Ovary (tissue), 9 donors: ENCODE measurements around the gene SYNPO2. TPM values are rescaled to one million over a fixed set of nuclear protein-coding genes. Genes with fewer than 3 reads are reported as not detected.

ENCODE experiments used
- DNase-seq, 5 donors: peaks; one replicate each; pipeline ENCODE4 v3.0.0-alpha.2; 2019 to 2020
- H3K27ac ChIP-seq, 2 donors: fragments of 200-600 bp; one replicate each; pipeline versions ENCODE4 v1.5.1 to v1.8.0; 2019 to 2022
- H3K27me3 ChIP-seq: fragments of 200-600 bp; one replicate; pipeline ENCODE4 v1.8.0; 2022
- H3K36me3 ChIP-seq: fragments of 200-600 bp; sonication (generic); one replicate; pipeline ENCODE4 v1.5.1; 2019
- H3K4me1 ChIP-seq: one replicate; pipeline ENCODE4 v1.8.1; 2013; ENCODE audit warnings: mild to moderate bottlenecking, moderate library complexity; ENCODE audit not compliant: insufficient read depth
- H3K4me3 ChIP-seq: fragments of 200-600 bp; sonication (generic); one replicate; pipeline ENCODE4 v1.5.1; 2017
- H3K9me3 ChIP-seq, 2 donors: fragments of 200-600 bp in 1 of 2; sonication (generic) in 1 of 2; one replicate each; pipeline versions ENCODE4 v1.5.1 to v1.8.1; 2013 to 2019; ENCODE audit warnings: mild to moderate bottlenecking in 1 of 2, moderate library complexity in 1 of 2
- EP300 ChIP-seq: sonication (generic); formaldehyde crosslinking; IDR thresholded peaks from one replicate; pipeline ENCODE4 v1.6.1; 2017; ENCODE audit warnings: antibody characterized with exemption
- POLR2A ChIP-seq: fragments of 450-650 bp; IDR thresholded peaks from one replicate; pipeline ENCODE4 v1.6.1; 2017; ENCODE audit warnings: antibody characterized with exemption, mild to moderate bottlenecking, moderate library complexity
- WGBS, 3 donors: extraction: QIAGEN DNeasy Blood & Tissue Kit in 1 of 3; methylation state at CpG; one replicate each; pipeline versions ENCODE4 v1.1.5 to v1.1.7; 2013 to 2017; 5-methylcytosine and 5-hydroxymethylcytosine counted together
- intact Hi-C, 4 donors: fragments of 100-400 bp; cut with DNase I; formaldehyde crosslinking; loops; one replicate each; pipeline versions ENCODE4 v1.11.0 to v1.15.1; 2022 to 2023
- polyA plus RNA-seq, 2 donors: library from polyadenylated mRNA; stranded (reverse); fragments of 200-250 nt in 1 of 2; fragments of 350-450 nt in 1 of 2; fragmentation: Illumina TruSeq in 1 of 2; extraction: RNeasy Lipid Tissue Mini Kit (QIAGEN cat#74804) in 1 of 2; gene quantifications; one replicate each; pipeline ENCODE4 v1.2.3, GENCODE V29; 2013 to 2014
- total RNA-seq, 7 donors: library from RNA; depleted of rRNA in 2 of 7; stranded (reverse); fragments of >200 nt in 2 of 7; fragmentation: NEBNext Ultra II Directional in 3 of 7; extraction: Animal tissue kit (Norgen Biotek cat#: 25700) in 3 of 7; gene quantifications; one replicate each; pipeline versions ENCODE4 v1.1.0 to v1.2.4, GENCODE V29; 2016 to 2023
- TF ChIP-seq, protein P1 (sequence below), 3 donors: fragments of 450-650 bp in 2 of 3; fragments of 200-600 bp in 1 of 3; IDR thresholded peaks; one replicate each; pipeline versions ENCODE4 v1.5.1 to v1.8.0; 2016 to 2022; ENCODE audit warnings: antibody characterized with exemption in 3 of 3, mild to moderate bottlenecking in 1 of 3
- donor health status: DM: no; HTN: no; CAD: no; lungs with moderate emphysema.
- donor health status: DM: no; HTN: no; CAD: no.
- donor health status: Bipolar disorder and iron deficiency.
- donor health status: DM: yes; HTN: yes; CAD: no.
- donor health status: DM: no; HTN: no; CAD: no.
- donor health status: DM: yes; HTN: yes; CAD: no.

Gene SYNPO2
- total and polyA plus RNA-seq, 9 donors: 54.8 to 265 (median 121) TPM

DNA sequence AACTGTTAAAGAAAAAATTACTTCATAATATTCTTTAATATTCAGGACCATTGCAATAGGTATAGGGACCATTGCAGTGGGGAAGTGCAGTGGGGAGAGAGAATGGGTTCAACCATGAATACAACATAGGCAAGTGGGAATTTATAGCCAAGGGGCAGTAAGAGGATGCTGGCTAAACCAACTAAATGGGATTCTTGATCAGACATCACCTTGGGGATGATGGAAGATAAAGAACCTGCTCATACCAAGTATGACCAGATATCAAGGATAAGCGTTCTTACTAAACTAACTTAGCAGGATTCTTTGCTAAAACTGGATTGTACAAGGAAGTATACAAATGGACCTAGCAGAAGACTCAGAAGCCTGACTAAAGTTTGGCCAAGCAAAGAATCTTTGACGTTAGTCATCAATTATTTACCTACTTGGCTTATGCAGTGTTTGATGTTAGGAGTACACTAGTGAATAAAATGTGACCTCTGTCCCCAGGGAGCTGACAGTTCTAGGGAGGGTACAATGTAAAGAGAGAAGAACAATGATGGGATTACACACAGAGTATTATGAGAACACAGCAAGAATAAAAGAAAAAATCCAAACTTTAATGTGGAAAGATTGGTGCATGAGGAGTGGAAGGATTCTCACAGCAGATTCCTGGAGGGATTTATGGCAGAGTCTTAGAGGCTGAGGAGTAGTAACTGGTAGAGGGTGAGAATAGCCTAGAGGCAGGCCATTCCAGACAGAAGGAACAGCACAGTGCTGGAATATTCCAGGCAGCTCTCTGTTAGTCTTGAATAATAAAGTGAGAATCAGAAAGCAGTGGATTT lies 192.3 kb downstream of the SYNPO2 start:
- Histone ChIP-seq H3K4me1 (no peaks in the 10 kb centered on the region), H3K36me3 (no peaks in the 10 kb centered on the region), H3K4me3 (no peak overlapping the region), H3K27me3 (no peaks in the 10 kb centered on the region), H3K27ac (no peak overlapping the region), H3K9me3 (no peaks in the 10 kb centered on the region)
- intact Hi-C loops: no loop called here
- WGBS, 3 donors: 72 to 80% (median 79%) methylated on average over 2 of the region's 2 CpGs
- TF ChIP-seq POLR2A (no peak), EP300 (no peak)
- TF ChIP-seq, protein P1, sequence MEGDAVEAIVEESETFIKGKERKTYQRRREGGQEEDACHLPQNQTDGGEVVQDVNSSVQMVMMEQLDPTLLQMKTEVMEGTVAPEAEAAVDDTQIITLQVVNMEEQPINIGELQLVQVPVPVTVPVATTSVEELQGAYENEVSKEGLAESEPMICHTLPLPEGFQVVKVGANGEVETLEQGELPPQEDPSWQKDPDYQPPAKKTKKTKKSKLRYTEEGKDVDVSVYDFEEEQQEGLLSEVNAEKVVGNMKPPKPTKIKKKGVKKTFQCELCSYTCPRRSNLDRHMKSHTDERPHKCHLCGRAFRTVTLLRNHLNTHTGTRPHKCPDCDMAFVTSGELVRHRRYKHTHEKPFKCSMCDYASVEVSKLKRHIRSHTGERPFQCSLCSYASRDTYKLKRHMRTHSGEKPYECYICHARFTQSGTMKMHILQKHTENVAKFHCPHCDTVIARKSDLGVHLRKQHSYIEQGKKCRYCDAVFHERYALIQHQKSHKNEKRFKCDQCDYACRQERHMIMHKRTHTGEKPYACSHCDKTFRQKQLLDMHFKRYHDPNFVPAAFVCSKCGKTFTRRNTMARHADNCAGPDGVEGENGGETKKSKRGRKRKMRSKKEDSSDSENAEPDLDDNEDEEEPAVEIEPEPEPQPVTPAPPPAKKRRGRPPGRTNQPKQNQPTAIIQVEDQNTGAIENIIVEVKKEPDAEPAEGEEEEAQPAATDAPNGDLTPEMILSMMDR (IDR thresholded peaks at IDR 0.05): no peak
- DNase-seq: no peak

DNA sequence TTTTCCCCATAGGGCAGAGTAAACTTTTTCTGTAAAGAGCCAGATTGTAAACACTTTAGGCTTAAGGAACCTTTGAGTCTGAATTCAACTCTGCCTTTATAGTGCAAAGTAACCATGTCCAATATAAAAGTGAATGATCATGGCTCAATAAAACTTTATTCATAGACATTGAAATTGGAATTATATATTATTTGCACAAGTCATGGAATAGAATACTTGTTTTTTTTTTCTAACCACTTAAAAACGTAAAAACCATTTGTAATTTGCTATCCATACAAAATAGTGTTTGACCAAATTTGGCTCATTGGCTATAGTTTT lies 192.8 kb downstream of the SYNPO2 start:
- Histone ChIP-seq H3K4me3 (no peak overlapping the region), H3K4me1 (no peaks in the 10 kb centered on the region), H3K9me3 (no peaks in the 10 kb centered on the region), H3K27me3 (no peaks in the 10 kb centered on the region), H3K27ac (no peak overlapping the region), H3K36me3 (no peaks in the 10 kb centered on the region)
- WGBS, 3 donors: 50 to 60% (median 52%) methylated on average over 1 of the region's 1 CpG
- no peak for DNase-seq
- TF ChIP-seq POLR2A (no peak), EP300 (no peak)
- TF ChIP-seq, protein P1 (IDR thresholded peaks at IDR 0.05): no peak
- intact Hi-C loops: no loop called here

DNA sequence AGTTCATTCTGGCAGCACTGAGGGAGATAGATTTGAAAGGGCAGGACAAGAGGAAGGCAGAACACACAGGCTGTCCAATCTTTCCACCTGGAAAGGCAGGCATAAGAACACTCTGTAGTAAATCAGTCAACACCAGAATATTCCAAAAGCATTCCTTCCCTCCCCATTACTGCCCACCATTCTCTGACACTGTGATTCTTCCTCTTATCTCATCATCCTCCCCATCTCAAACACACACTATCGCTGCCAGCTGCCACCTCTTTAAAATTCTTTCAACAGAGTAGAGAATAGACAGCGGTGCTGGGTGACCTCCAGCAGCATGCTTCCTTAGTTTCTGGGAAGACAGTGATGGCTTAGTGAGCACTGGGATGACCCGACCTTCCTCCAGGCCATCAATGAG lies 193.3 kb downstream of the SYNPO2 start:
- TF ChIP-seq, protein P1 (IDR thresholded peaks at IDR 0.05): no peak
- TF ChIP-seq EP300 (no peak), POLR2A (no peak)
- Histone ChIP-seq H3K9me3 (no peaks in the 10 kb centered on the region), H3K4me1 (no peaks in the 10 kb centered on the region), H3K4me3 (no peak overlapping the region), H3K27ac (no peak overlapping the region), H3K27me3 (no peaks in the 10 kb centered on the region), H3K36me3 (no peaks in the 10 kb centered on the region)
- intact Hi-C loops: no loop called here
- 22 to 26% (median 25%) methylated on average over 3 of the region's 3 CpGs for WGBS, 3 donors
- DNase-seq: no peak

DNA sequence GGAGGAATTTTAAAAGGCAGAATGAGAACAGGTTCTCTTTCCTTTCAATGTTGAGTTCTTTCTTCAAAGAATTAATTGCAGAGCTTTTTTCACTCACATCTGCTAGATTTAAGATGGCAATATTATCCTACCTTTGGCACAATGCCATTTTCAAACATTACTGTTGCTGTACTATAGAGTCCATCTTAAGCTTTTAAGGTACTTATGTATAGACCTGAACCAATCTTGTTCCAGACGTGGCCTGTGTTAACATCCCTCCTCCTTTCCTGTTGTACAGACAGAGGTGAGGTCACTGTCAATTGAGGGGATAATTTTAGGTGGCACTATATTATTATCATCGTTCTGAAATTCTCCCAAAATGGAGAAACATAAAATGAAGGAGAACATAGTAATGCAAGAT lies 194.0 kb downstream of the SYNPO2 start:
- Histone ChIP-seq H3K27me3 (no peaks in the 10 kb centered on the region), H3K27ac (no peak overlapping the region), H3K4me1 (no peaks in the 10 kb centered on the region), H3K4me3 (no peak overlapping the region), H3K36me3 (no peaks in the 10 kb centered on the region), H3K9me3 (no peaks in the 10 kb centered on the region)
- no peak for DNase-seq
- TF ChIP-seq, protein P1 (IDR thresholded peaks at IDR 0.05): no peak
- TF ChIP-seq POLR2A (no peak), EP300 (no peak)
- intact Hi-C loops: no loop called here
- 67 to 71% (median 71%) methylated on average over 2 of the region's 2 CpGs for whole genome bisulfite sequencing, 3 donors
